ENCODE data around the gene ASL. TPM values are rescaled to one million over a fixed set of nuclear protein-coding genes. Genes with fewer than 3 reads are reported as not detected.
"Not testable (repeated sequence)": the region's sequence is repeated elsewhere in the genome, so short reads cannot be mapped to it uniquely, and the experiment has no call there.

Gene ASL
- total RNA-seq, 1 donor from 2014 or later: 27.7 TPM

GRCh38 chr7:66125052-66125694, 49.6 kb downstream of the ASL start:
- H3K27me3 Mint-ChIP-seq (ENCODE audit: low read depth, unreplicated experiment): no peaks in the 10 kb centered on the region
- no peaks in the 10 kb centered on the region for H3K36me3 Mint-ChIP-seq (ENCODE audit: low read depth, unreplicated experiment)
- DNase-seq (ENCODE audit: low read depth) (no peak), FAIRE-seq (no peak)
- H3K4me2 ChIP-seq (ENCODE audit: low read length): no peak overlapping the region
- H3K4me1 Mint-ChIP-seq (ENCODE audit: low read depth, unreplicated experiment): peaks cover 9% of the 10 kb centered on the region
- H3K4me3 ChIP-seq (ENCODE audit: insufficient read depth, low read depth, low read length): no peak overlapping the region
- H3K9me3 Mint-ChIP-seq (ENCODE audit: unreplicated experiment): no peaks in the 10 kb centered on the region
- H3K27ac Mint-ChIP-seq (ENCODE audit: unreplicated experiment): no peak overlapping the region
- peaks cover 55% of the 10 kb centered on the region for H4K20me1 ChIP-seq (ENCODE audit: insufficient read depth, low read length)
- H3K79me2 ChIP-seq (ENCODE audit: insufficient read depth, low read length): peaks cover 90% of the 10 kb centered on the region
- no peaks in the 10 kb centered on the region for H3K4me1 ChIP-seq (ENCODE audit: insufficient read depth, low read length)
- H2AFZ ChIP-seq (ENCODE audit: low read depth, low read length): no peak overlapping the region
- H3K27me3 ChIP-seq (ENCODE audit: insufficient read depth, low read length): no peaks in the 10 kb centered on the region
- no peak overlapping the region for H3K27ac ChIP-seq (ENCODE audit: low read depth, low read length)
- no peaks in the 10 kb centered on the region for H3K36me3 ChIP-seq (ENCODE audit: insufficient read depth, low read length)
- no peak overlapping the region for H3K4me3 Mint-ChIP-seq (ENCODE audit: unreplicated experiment)
- TF ChIP-seq CTCF (IDR thresholded peaks at IDR 0.05; ENCODE audit: insufficient read depth, low read depth, low read length) (no peak), EZH2 (IDR thresholded peaks at IDR 0.05; ENCODE audit: insufficient read depth, low read length) (no peak)
- H3K9me3 ChIP-seq (ENCODE audit: insufficient read depth, low read depth, low read length): no peaks in the 10 kb centered on the region
- H3K9ac ChIP-seq (ENCODE audit: low read length): no peak overlapping the region

- H3K27ac Mint-ChIP-seq (ENCODE audit: unreplicated experiment); H3K36me3 Mint-ChIP-seq (ENCODE audit: low read depth, unreplicated experiment); H3K4me2 ChIP-seq (ENCODE audit: low read length); H3K9me3 Mint-ChIP-seq (ENCODE audit: unreplicated experiment); H3K27me3 Mint-ChIP-seq (ENCODE audit: low read depth, unreplicated experiment); H2AFZ ChIP-seq (ENCODE audit: low read depth, low read length); H3K4me3 Mint-ChIP-seq (ENCODE audit: unreplicated experiment); H3K4me3 ChIP-seq (ENCODE audit: insufficient read depth, low read depth, low read length); H3K27me3 ChIP-seq (ENCODE audit: insufficient read depth, low read length); FAIRE-seq; H3K36me3 ChIP-seq (ENCODE audit: insufficient read depth, low read length); H3K4me1 Mint-ChIP-seq (ENCODE audit: low read depth, unreplicated experiment); H3K27ac ChIP-seq (ENCODE audit: low read depth, low read length); DNase-seq (ENCODE audit: low read depth); H3K4me1 ChIP-seq (ENCODE audit: insufficient read depth, low read length); H3K9me3 ChIP-seq (ENCODE audit: insufficient read depth, low read depth, low read length); H3K9ac ChIP-seq (ENCODE audit: low read length): not testable (repeated sequence)
- Histone ChIP-seq H3K79me2 (ENCODE audit: insufficient read depth, low read length) (peaks cover 87% of the 10 kb centered on the region), H4K20me1 (ENCODE audit: insufficient read depth, low read length) (peaks cover 53% of the 10 kb centered on the region)
Measured at GRCh38 chr7:66125781-66126352, 50.2 kb downstream of the ASL start.

GRCh38 chr7:66127172-66127571, 51.6 kb downstream of the ASL start:
- not testable (repeated sequence) for FAIRE-seq; DNase-seq (ENCODE audit: low read depth); H3K9ac ChIP-seq (ENCODE audit: low read length); H3K27ac Mint-ChIP-seq (ENCODE audit: unreplicated experiment); H3K4me2 ChIP-seq (ENCODE audit: low read length); H3K4me1 Mint-ChIP-seq (ENCODE audit: low read depth, unreplicated experiment); H3K4me1 ChIP-seq (ENCODE audit: insufficient read depth, low read length); H3K4me3 ChIP-seq (ENCODE audit: insufficient read depth, low read depth, low read length); H3K36me3 Mint-ChIP-seq (ENCODE audit: low read depth, unreplicated experiment); H3K27ac ChIP-seq (ENCODE audit: low read depth, low read length); H3K4me3 Mint-ChIP-seq (ENCODE audit: unreplicated experiment); H3K9me3 Mint-ChIP-seq (ENCODE audit: unreplicated experiment); H3K36me3 ChIP-seq (ENCODE audit: insufficient read depth, low read length); H3K27me3 ChIP-seq (ENCODE audit: insufficient read depth, low read length); H3K27me3 Mint-ChIP-seq (ENCODE audit: low read depth, unreplicated experiment); H2AFZ ChIP-seq (ENCODE audit: low read depth, low read length); H3K9me3 ChIP-seq (ENCODE audit: insufficient read depth, low read depth, low read length)
- peaks cover 50% of the 10 kb centered on the region for H4K20me1 ChIP-seq (ENCODE audit: insufficient read depth, low read length)
- peaks cover 77% of the 10 kb centered on the region for H3K79me2 ChIP-seq (ENCODE audit: insufficient read depth, low read length)

Measured in astrocyte (in vitro differentiated cells and primary cell).